ENCODE data around the gene AKT1.

Gene AKT1

DNA sequence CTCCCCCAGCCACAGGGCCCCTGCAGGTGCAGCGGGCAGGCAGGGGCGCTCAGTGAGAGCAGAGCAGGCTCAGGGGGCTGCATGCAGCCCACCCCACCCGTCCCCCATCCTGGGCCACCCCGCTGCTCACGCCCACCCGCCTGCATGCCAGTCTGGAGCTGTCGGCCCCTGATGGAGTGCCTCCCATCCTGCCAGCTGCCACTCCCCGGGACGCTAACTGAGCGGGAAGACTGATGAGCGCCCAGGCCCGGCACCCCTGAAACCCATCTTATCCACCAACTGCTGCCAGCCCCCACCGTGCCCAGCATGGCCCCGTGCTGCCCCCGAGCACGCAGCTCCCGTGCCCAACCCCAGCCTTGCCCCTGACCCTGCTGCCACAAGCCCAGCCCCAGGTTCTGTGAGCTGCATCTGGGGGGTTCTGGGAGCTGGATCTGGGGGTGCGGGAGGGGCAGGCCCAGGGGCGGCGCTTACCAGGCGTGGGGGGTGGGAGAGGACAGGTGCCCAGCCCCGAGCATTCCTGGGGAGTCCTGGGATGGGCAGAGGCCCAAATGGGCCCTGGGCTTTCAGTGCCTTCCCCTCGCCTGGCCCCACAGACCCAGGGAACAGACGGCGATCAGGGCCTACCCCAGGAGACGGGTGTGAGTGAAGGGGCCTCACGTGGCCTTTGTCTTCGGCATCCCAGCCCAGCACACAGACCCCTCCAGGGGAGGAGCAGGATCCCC is 13.3 kb downstream of the AKT1 start:
- no peak overlapping the region for H3K4me3 ChIP-seq (ENCODE audit: low read depth, low read length)
- DNase-seq (ENCODE audit: low read depth, low spot score) = no peak
- CTCF ChIA-PET = interaction anchor here (1.1 to 5.3 kb wide), 3 partner anchors 12 to 45 kb away, joined by 3 to 37 read pairs (median 17); no protein-coding TSS in a partner anchor
- TF ChIP-seq, protein P1, sequence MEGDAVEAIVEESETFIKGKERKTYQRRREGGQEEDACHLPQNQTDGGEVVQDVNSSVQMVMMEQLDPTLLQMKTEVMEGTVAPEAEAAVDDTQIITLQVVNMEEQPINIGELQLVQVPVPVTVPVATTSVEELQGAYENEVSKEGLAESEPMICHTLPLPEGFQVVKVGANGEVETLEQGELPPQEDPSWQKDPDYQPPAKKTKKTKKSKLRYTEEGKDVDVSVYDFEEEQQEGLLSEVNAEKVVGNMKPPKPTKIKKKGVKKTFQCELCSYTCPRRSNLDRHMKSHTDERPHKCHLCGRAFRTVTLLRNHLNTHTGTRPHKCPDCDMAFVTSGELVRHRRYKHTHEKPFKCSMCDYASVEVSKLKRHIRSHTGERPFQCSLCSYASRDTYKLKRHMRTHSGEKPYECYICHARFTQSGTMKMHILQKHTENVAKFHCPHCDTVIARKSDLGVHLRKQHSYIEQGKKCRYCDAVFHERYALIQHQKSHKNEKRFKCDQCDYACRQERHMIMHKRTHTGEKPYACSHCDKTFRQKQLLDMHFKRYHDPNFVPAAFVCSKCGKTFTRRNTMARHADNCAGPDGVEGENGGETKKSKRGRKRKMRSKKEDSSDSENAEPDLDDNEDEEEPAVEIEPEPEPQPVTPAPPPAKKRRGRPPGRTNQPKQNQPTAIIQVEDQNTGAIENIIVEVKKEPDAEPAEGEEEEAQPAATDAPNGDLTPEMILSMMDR (IDR thresholded peaks at IDR 0.05; ENCODE audit: insufficient read depth, low read length, missing control alignments) = no peak
- POLR2A ChIA-PET = no interaction called here

DNA sequence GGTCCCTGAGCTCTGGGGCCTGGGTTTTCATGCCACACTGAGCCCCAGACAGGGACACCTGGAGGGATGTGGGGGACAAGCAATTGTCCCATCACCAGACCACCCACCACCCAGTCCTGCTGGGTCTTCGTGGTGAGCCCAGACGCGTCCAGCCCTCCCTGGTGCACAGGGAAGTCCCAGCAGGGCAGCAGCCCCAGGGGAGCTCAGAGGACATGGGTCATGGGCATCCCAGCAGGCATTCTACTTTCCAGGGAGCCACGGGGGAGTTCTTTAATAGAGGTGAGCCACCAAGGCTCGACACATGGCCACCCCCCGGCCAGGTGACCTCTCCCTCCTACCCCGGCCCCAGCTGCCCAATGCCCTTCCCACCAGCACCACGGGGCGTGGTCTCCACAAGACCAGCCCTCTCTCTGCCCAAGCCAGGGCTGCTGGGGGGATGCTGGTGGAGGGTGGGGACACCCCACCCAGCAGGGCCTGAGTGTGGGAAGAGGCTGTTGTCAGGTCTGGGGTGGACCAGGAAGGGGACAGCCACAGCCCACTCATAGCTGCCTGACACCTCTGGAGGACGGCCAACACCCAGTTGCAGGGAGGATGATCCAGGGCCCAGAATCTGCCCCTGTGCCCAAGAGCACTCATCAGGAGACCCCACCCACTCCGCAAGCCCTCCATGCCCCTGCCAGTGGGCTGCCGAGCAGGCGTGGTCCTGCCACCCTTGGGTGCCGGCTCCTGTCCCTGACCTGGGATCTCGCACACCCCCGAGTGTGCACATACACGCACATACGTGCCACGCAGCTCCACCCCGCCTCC is 14.1 kb downstream of the AKT1 start:
- no peak for DNase-seq (ENCODE audit: low read depth, low spot score)
- ChIA-PET CTCF (interaction anchor here (1.1 to 5.3 kb wide), 5 partner anchors 11 to 46 kb away, joined by 3 to 37 read pairs (median 14); no protein-coding TSS in a partner anchor), POLR2A (no interaction called here)
- H3K4me3 ChIP-seq (ENCODE audit: low read depth, low read length) = no peak overlapping the region
- TF ChIP-seq, protein P1 (IDR thresholded peaks at IDR 0.05; ENCODE audit: insufficient read depth, low read length, missing control alignments) = no peak

DNA sequence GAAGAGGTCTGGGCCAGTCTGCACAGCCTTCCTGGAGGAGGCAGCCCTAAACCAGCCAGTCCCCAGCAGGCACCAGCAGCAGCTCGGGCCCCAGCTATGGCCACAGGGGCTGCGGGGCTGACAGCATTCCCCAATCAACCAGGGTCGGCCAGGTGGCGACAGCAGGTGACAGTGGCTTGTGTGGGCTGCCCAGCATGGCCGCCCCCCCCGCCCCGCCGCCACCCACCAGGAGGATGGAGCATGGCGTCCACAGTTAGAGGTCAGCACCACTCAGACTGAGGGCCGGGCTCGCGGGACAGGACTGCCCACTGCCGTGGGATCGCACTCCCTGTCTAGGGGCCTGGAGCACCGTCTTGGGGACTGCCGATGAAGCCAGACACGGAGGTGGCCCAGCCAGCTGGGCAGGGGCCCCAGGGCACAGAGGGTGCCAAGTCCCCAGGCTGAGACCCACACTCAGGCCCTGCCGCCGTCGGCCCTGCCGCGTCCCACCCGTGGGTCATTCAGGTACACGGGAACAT is 15.0 kb downstream of the AKT1 start:
- H3K4me3 ChIP-seq (ENCODE audit: low read depth, low read length) = no peak overlapping the region
- TF ChIP-seq, protein P1 (IDR thresholded peaks at IDR 0.05; ENCODE audit: insufficient read depth, low read length, missing control alignments) = no peak
- no peak for DNase-seq (ENCODE audit: low read depth, low spot score)
- CTCF ChIA-PET = interaction anchor here (1.3 to 5.3 kb wide), 4 partner anchors 10 to 45 kb away, joined by 3 to 37 read pairs (median 16); no protein-coding TSS in a partner anchor
- POLR2A ChIA-PET = no interaction called here

DNA sequence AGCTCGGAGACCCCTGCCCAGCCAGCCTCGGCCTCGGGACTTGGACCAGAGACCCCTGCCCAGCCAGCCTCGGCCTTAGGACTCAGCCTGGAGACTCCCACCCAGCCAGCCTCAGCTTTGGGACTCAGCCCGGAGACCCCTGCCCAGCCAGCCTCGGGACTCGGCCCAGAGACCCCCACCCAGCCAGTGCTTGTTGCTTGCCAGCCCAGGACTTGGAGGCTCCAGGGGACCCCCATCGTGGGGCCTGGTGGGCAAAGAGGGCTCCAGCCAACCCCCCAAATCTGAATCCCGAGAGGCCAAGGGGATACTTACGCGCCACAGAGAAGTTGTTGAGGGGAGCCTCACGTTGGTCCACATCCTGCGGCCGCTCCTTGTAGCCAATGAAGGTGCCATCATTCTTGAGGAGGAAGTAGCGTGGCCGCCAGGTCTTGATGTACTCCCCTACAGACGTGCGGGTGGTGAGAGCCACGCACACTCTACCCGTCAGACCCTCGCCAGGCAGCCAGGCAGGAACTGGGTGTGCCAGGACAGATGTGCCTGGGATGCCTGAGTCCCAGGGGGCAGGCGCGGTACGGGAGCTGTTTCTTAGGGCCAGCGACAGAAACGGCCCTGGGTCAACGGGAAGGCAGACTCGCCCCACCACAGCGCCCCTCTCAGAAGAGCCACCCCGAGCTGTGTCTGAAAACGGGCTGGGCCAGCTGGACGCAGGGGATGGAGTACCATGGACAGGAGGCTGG is 15.6 kb downstream of the AKT1 start:
- TF ChIP-seq, protein P1 (IDR thresholded peaks at IDR 0.05; ENCODE audit: insufficient read depth, low read length, missing control alignments) = no peak
- POLR2A ChIA-PET = no interaction called here
- DNase-seq (ENCODE audit: low read depth, low spot score) = no peak
- no peak overlapping the region for H3K4me3 ChIP-seq (ENCODE audit: low read depth, low read length)
- CTCF ChIA-PET = interaction anchor here (1.3 to 5.3 kb wide), 4 partner anchors 9 to 46 kb away, joined by 3 to 37 read pairs (median 16); no protein-coding TSS in a partner anchor

DNA sequence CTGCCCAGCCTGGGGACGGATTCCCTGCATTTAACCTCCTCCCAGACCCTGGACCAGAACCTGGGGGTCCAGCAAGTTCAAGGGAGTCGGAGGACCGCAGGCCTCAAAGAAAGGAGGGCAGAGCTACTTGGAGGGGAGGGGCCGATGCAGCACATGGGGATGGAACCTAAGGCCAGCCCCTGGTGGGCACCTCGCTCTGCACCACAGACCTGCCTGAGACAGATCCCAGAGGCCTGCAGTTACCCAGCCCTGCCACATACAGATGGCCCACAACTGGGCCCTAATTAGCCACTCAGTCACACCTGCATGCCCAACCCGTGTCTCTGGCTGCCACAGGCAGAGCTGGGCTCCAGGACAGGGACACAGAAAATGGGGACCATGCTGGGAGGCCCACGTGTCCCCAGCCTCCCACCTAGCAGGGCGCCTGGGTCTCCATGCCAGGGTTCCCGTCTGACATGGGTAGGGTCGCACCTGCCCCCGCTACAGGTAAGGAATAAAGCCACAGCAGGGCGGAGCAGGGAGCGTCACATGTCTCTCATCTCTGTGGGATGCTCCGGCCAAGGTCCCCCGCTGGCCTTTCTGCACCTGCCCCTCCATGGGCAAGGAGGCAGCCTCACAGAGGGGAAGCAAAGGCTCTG is 16.7 kb downstream of the AKT1 start:
- CTCF ChIA-PET = interaction anchor here (3.7 to 5.3 kb wide), 3 partner anchors 8 to 47 kb away, joined by 14 to 37 read pairs (median 17); no protein-coding TSS in a partner anchor

More for the DNA sequence above, 16.7 kb downstream of the AKT1 start:
- TF ChIP-seq, protein P1 (IDR thresholded peaks at IDR 0.05; ENCODE audit: insufficient read depth, low read length, missing control alignments) = no peak
- no peak for DNase-seq (ENCODE audit: low read depth, low spot score)
- POLR2A ChIA-PET = no interaction called here
- H3K4me3 ChIP-seq (ENCODE audit: low read depth, low read length) = no peak overlapping the region

Data from AG04449 (cell line).